Measurements from ENCODE around the gene HSF4.
A peak's percentile ranks its signal among the peaks of the same experiment; 100 is the strongest.

The HSF4 gene

DNA sequence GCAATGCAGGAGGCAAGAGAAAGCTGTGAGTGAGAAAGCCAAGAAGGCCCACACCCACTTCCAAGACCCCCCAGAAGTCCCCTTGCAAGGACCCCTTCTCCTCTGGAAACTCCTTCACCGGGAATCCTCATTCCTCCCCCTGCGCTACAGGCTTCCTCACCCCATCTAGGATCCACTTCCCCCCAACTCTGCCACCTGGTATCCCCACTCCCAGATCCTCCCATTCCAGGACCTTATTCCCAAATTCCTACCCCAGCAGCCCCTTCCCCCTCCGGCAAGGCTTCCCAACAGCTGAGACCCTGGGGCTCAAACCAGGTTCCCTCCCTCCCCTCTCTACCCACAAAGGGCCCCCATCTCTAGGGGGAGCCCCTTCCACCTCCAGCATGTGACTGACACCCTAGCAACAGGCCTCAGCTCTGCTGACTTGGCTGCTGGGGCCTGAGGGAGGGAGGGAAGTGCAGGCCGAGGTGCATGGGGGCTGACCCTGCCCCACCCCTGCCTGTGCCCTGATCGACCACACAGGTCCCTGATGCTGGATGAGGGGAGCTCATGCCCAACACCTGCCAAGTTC is 2.1 kb downstream of the HSF4 start:
- peak in 1 of 2 experiments; percentile 18 for DNase-seq

GRCh38 chr16:67167588-67167987 is 3.0 kb downstream of the HSF4 start:
- DNase-seq: no peak

- no peak for DNase-seq
Observed at GRCh38 chr16:67169011-67169451, 4.5 kb downstream of the HSF4 start.

- peak; percentile 50 to 61 for DNase-seq
Observed at GRCh38 chr16:67169642-67170167, 5.2 kb downstream of the HSF4 start.

- DNase-seq: peak; percentile 78 to 85
Observed at GRCh38 chr16:67170168-67170948, 5.8 kb downstream of the HSF4 start, which contains the start of gene NOL3. Gene NOL3 (plus strand): TSS chr16:67170538.

DNA sequence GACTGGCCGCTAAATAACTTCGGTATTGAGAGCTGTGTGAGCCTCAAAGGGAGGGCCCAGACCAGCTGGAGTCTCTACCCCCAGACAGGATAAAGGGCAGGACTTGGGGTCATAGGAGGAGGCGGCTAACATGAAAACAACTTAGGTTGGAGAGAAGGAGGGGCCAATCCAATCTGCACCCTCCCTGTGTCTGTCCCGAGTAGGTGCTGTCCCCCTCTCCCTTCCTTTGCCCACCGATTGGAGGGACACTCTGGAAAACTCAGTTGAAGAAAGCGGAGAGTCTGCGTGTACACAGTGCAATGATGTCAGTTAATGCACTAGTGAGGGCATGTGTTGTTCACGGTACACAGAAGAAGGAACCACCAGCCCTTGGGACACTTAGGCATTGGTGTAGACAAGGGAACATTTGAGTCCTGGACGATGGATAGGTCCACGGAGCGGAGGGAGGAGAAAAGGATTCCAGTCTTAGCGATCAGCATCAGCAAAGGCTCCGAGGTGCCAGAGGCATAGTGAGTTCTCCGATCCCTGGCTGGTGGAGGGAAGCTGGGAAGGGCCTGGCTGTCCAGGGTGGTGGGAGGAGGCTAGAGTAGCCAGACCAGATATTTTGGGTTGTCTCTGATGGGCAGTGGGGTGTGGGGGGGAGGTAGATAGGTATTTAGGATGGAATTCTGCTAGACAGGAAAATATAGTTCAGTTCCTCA is 6.6 kb downstream of the HSF4 start:
- DNase-seq: no peak

- DNase-seq: peak in 1 of 2 experiments; percentile 10
Observed at GRCh38 chr16:67173323-67173722, 8.8 kb downstream of the HSF4 start.

DNA sequence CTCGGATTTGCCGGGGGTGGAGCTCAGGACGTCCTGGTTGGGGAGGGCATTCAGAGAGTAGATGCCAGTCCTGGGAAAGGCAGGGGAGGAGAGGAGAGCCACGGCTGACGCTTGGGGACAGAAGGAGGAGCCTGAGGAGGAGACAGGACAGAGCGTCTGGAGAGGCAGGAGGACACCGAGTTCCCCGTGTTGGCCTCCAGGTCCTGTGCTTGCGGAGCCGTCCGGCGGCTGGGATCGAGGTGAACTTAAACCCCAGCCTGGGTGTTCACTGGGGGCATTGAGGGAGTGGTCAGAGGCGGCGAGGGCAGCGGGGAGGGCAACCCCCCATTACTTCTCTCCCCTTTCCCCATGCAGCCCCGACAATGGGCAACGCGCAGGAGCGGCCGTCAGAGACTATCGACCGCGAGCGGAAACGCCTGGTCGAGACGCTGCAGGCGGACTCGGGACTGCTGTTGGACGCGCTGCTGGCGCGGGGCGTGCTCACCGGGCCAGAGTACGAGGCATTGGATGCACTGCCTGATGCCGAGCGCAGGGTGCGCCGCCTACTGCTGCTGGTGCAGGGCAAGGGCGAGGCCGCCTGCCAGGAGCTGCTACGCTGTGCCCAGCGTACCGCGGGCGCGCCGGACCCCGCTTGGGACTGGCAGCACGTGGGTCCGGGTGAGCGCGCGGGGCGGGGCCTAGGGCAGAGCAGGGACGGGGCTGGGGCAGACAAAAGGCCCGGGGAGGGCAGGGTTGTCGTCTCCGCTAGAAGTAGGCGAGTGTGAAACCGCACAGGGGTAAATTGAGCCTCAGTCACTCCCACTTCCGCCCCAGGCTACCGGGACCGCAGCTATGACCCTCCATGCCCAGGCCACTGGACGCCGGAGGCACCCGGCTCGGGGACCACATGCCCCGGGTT is 9.5 kb downstream of the HSF4 start:
- peak; percentile 73 to 79 for DNase-seq

DNA sequence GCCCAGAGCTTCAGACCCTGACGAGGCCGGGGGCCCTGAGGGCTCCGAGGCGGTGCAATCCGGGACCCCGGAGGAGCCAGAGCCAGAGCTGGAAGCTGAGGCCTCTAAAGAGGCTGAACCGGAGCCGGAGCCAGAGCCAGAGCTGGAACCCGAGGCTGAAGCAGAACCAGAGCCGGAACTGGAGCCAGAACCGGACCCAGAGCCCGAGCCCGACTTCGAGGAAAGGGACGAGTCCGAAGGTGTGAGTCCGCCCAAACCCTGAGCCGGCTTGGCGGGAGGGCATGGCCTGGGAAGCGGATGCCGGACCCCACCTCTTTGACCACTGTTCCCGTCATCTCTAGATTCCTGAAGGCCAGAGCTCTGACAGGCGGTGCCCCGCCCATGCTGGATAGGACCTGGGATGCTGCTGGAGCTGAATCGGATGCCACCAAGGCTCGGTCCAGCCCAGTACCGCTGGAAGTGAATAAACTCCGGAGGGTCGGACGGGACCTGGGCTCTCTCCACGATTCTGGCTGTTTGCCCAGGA is 10.2 kb downstream of the HSF4 start:
- no peak for DNase-seq

DNA sequence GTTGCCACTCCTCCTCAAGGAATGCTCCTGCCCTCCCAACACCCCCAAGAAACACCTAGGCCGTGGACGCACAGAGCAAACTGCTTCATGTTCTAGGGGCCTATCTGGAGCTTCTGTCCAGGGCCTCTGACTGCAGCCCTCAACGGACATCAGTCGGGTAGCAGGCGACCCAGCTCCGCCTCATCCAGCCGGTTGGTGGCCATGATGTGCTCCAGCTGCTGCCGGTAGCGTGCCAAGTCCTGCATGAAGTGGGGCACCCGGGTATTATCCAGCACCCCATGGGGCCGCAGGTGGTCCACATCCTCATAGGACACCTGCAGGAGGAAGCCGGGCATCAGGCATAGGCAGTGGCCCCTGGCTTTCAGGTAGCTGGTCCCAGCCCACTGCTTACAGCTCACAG is 12.1 kb downstream of the HSF4 start:
- no peak for DNase-seq

DNA sequence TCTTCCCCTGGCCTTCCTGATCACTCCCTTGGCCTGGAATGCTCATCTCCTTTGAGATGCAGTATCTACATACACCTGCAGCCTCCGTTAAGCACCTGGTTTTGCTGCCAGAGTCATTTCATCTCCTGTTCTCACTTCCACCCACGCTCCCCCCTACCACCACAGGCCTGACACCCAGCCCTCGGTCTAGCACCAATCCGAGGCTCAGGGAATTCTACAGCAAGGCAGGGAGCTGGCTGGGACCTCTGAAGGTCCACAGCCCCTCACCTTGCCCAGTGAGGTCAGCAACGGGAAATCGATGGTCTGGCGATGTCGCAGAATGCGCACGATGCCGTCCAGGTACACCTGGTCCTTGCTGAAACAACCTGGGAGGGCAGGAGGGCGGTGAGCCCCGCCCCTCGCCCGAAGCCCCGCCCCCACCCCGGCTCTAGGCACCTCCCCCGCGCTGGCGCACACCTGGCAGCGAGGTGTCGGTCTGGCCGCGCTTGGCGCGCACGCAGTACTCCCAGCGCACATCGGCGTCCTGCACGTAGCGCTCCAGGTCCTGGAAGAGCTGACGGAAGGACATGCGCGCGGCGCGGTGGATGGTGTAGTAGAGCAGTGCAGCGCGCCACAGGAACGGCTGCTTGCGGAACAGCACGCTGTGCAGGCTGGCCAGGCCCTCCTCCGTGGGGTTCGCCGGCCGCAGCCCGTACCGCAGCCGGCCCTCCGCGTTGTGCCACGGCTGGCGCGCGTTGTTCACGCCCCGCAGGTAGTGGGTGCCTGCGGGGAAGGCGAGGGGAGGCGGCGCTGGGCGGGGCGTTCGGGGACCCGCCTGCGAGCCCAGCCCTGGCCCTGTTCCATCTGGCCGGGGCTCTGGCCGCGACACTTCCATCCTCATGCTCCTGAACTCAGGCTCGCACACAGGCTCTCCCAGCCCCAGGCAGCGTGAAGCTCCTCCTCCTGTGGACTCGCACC is 13.5 kb downstream of the HSF4 start:
- peak; percentile 60 to 64 for DNase-seq

GRCh38 chr16:67179421-67180080 is 15.0 kb downstream of the HSF4 start:
- DNase-seq: no peak

- DNase-seq: no peak
Observed at GRCh38 chr16:67180166-67180565, 15.6 kb downstream of the HSF4 start.

DNA sequence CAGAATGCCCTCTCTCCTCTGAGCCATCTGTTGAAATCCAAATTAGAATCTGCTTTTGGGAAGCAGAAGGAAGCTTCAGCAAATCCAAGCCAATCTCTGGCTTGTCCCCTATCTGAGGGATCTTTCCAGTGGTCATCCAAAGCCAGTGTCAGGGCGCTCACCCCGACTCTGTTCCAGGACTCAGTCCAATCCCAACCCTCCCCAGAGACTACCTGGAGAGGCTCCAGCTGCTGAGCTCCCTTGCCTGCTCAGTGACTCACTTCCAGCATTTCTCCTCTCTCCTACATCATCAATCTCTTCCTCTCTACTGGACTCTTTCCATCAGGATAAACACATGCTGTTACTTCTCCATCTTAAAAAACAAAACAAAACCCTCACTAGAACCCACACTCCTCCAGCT is 16.8 kb downstream of the HSF4 start:
- DNase-seq: no peak

GRCh38 chr16:67182288-67182687 is 17.7 kb downstream of the HSF4 start:
- no peak for DNase-seq

DNA sequence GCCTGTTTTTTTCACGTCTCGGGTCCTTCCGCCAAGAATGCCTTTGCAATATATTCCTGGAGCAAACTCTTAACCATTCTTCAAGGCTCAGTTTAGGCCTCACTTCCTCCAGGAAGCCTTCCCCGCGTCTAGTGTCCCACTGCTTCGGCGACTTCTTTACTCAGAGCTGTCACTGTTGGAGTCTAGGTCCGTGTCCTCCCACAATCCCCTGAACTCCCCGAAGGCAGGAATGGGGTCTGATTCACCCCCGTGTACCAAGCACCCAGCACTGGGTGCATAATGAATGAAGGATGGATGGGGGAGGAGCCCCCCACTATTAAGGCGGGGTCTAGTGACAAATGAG is 18.7 kb downstream of the HSF4 start:
- DNase-seq: no peak

- DNase-seq: peak; percentile 95 to 97
Observed at GRCh38 chr16:67183627-67184452, 19.3 kb downstream of the HSF4 start, which contains the start of gene MATCAP1. Gene MATCAP1 (minus strand): TSS chr16:67183963. CDS start chr16:67180610, 3,353 bp downstream.

GRCh38 chr16:67184453-67184994 is 20.0 kb downstream of the HSF4 start:
- no peak for DNase-seq

DNA sequence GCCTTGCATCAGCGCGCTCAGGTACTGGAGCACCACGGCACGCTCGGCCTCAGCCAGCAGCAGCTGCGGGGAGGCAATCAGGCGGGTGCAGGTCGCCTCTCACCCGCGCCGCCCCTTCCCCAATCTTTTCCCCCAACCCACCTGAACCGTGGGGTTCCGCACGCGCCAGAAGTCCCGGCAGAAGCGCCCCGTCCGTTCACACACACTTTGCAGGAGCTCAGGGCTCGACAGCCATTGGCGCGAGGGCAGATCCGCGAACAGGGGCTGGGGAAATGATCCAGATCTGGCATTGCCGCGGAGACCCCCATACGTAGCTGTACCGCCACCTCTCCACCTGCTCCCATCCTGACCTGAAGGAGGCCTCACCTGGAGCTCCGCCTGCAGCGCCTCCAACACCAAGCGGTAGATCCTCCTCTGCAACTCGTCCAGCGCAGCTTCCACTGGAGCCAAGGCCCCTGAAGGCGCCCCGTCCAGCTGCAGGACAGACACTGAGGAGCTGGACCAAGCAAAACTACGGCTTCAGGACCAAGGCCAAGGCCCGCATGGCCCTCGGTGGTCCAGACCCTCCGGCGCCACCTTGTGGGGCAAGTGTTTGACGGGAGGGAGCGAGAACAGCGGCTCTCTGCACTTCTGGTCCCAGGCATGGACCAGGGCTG is 20.6 kb downstream of the HSF4 start:
- DNase-seq: peak; percentile 91 to 92
